ENCODE data around the gene CXCL6. TPM values are rescaled to one million over a fixed set of nuclear protein-coding genes. Genes with fewer than 3 reads are reported as not detected.

The CXCL6 gene
- total RNA-seq, 1 donor from 2014 or later: 0.16 TPM

- H3K27me3 Mint-ChIP-seq (ENCODE audit: low read depth): peaks cover 40% of the 10 kb centered on the region
- TF ChIP-seq, protein P1, sequence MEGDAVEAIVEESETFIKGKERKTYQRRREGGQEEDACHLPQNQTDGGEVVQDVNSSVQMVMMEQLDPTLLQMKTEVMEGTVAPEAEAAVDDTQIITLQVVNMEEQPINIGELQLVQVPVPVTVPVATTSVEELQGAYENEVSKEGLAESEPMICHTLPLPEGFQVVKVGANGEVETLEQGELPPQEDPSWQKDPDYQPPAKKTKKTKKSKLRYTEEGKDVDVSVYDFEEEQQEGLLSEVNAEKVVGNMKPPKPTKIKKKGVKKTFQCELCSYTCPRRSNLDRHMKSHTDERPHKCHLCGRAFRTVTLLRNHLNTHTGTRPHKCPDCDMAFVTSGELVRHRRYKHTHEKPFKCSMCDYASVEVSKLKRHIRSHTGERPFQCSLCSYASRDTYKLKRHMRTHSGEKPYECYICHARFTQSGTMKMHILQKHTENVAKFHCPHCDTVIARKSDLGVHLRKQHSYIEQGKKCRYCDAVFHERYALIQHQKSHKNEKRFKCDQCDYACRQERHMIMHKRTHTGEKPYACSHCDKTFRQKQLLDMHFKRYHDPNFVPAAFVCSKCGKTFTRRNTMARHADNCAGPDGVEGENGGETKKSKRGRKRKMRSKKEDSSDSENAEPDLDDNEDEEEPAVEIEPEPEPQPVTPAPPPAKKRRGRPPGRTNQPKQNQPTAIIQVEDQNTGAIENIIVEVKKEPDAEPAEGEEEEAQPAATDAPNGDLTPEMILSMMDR (IDR thresholded peaks at IDR 0.05; ENCODE audit: unreplicated experiment): no peak
- H3K27ac Mint-ChIP-seq: no peak within 1 kb of the TSS
- DNase-seq (ENCODE audit: low spot score in 2 of 2, unreplicated experiment in 2 of 2): no peak
- H3K36me3 Mint-ChIP-seq: no peaks in the 10 kb centered on the region
- no peaks in the 10 kb centered on the region for H3K4me1 Mint-ChIP-seq
- H3K4me3 Mint-ChIP-seq: no peak within 1 kb of the TSS
- no peaks in the 10 kb centered on the region for H3K9me3 Mint-ChIP-seq
These were observed 16.8 kb downstream of the CXCL6 start, which contains the start of gene PF4V1 for GRCh38 chr4:73853246-73853704. PF4V1 (plus strand) TSS chr4:73853296; CDS start chr4:73853363, 67 bp downstream.

DNA sequence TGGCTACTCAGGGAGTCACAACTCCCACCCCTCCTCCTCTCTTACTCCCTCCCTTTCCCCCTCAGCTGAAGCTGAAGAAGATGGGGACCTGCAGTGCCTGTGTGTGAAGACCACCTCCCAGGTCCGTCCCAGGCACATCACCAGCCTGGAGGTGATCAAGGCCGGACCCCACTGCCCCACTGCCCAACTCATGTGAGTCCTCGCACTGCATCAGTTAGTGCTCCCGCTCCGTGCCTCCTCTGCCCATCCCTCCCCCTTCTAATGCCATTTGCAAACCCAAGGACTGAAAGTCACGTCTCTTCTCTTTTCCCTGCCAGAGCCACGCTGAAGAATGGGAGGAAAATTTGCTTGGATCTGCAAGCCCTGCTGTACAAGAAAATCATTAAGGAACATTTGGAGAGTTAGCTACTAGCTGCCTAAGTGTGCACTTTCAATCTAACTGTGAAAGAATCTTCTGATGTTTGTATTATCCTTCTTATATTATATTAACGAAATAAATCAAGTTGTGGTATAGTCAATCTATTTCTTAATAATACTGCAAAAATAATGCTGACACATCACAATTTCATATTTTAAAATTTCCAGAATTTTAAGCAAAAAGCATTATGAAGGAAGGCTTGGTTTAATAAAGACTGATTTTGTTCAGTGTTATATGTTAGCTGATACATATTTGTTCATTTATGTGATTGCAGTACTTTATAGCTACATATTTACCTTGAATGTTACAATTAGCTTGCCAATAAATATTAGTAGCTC, 17.4 kb downstream of the CXCL6 start:
- TF ChIP-seq, protein P1 (IDR thresholded peaks at IDR 0.05; ENCODE audit: unreplicated experiment): no peak
- Mint-ChIP-seq H3K4me3 (no peak overlapping the region), H3K4me1 (no peaks in the 10 kb centered on the region), H3K27ac (no peak overlapping the region), H3K27me3 (ENCODE audit: low read depth) (peaks cover 38% of the 10 kb centered on the region), H3K9me3 (no peaks in the 10 kb centered on the region), H3K36me3 (no peaks in the 10 kb centered on the region)
- DNase-seq (ENCODE audit: low spot score in 2 of 2, unreplicated experiment in 2 of 2): no peak

DNA sequence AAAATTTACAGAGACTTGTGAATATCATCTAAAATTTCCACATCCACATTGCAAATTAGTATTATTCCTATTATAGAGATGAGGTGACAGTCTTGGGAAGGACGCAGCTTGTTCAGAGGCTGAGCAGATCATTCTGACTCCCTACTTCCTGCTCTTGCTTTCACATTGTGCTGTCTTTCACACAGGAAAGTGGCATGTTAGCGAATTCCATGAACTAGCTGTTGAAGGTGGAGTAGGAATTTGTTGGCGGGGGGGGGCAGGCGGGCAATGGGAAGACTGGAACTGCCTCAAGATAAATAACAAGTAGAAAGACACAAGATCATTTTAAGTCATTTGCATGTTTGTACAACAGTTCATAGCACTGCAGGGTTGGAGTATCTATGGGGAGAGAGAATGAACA, 18.9 kb downstream of the CXCL6 start:
- Mint-ChIP-seq H3K36me3 (no peaks in the 10 kb centered on the region), H3K27ac (no peak overlapping the region), H3K9me3 (no peaks in the 10 kb centered on the region), H3K4me1 (no peaks in the 10 kb centered on the region), H3K27me3 (ENCODE audit: low read depth) (peaks cover 44% of the 10 kb centered on the region), H3K4me3 (no peak overlapping the region)
- no peak for DNase-seq (ENCODE audit: low spot score in 2 of 2, unreplicated experiment in 2 of 2)
- TF ChIP-seq, protein P1 (IDR thresholded peaks at IDR 0.05; ENCODE audit: unreplicated experiment): no peak

DNA sequence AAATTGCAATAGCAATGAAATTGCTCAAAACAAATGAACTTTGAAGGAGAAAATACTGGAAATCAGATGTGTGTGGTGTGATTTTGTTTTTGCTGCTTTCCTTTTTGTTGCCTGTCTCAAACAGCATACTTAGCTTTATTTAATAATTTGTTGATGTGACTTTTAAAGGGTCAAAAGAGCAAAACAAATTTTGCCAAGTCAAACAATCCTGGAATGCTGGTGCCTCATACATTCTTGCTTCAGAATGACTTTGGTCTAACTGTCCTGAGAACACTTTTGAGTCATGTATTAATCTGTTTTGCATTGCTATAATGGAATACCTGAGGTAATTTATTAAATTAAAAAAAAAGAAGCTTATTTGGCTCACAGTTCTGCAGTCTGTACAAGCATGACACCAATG, 20.0 kb downstream of the CXCL6 start:
- Mint-ChIP-seq H3K9me3 (no peaks in the 10 kb centered on the region), H3K4me3 (no peak overlapping the region), H3K27ac (no peak overlapping the region), H3K4me1 (no peaks in the 10 kb centered on the region), H3K27me3 (ENCODE audit: low read depth) (peaks cover 45% of the 10 kb centered on the region), H3K36me3 (no peaks in the 10 kb centered on the region)
- no peak for DNase-seq (ENCODE audit: low spot score in 2 of 2, unreplicated experiment in 2 of 2)
- TF ChIP-seq, protein P1 (IDR thresholded peaks at IDR 0.05; ENCODE audit: unreplicated experiment): no peak

- Mint-ChIP-seq H3K9me3 (no peaks in the 10 kb centered on the region), H3K27ac (no peak overlapping the region), H3K4me3 (no peak overlapping the region), H3K36me3 (no peaks in the 10 kb centered on the region), H3K4me1 (no peaks in the 10 kb centered on the region), H3K27me3 (ENCODE audit: low read depth) (peaks cover 40% of the 10 kb centered on the region)
- TF ChIP-seq, protein P1 (IDR thresholded peaks at IDR 0.05; ENCODE audit: unreplicated experiment): no peak
- no peak for DNase-seq (ENCODE audit: low spot score in 2 of 2, unreplicated experiment in 2 of 2)
These were observed 23.2 kb downstream of the CXCL6 start for GRCh38 chr4:73859614-73860088.
